Activated naive CD4-positive, alpha-beta T cell treated with Interleukin-2 at 50 U/mL for 16 hours (primary cell): ENCODE data around the gene SFT2D1.
"Not testable (repeated sequence)": the region's sequence is repeated elsewhere in the genome, so short reads cannot be mapped to it uniquely, and the experiment has no call there.

Experiments used
- DNase-seq: peaks from one replicate; pipeline ENCODE4 v3.0.0-alpha.2; 2020

The SFT2D1 gene

GRCh38 chr6:166361077-166361429 lies 18.7 kb upstream of the SFT2D1 start:
- no peak for DNase-seq

DNA sequence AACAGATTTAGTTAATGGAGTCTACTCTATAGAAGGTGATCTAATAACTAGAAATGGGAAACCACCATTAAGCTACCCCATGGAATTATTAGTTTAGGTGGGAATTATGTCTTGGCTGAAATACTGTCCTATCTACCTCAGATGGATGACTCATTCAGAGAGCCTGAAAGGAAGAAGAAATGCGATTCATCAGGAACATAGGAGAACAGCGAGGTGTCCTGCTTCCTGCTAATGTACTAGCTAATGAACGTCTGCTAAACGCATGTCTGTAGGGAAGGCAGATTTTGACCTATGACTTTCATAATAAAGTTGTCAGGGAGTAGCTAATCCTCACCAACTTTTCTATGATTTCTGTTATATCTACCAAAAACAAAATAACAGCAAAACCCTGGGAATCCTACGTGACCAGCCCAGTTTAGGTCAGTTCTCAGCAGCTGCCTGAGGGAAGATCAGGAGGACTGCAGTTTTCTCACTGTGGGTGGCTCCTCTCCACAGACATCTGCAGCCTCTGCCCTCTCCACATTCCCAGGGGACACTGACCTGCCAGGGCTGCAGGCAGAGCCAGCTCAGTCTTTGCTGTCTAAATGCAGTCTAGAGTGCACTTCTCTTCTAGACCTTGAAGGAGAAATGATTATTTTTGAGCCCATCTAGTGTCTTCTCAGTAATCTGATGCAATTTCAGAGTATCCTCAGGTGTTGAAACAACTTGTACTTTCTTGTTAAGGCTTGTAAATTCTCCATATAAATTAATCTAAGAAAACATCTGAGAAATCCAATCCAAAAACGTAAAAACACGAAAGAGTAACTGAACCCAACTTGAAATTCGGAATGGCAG lies 18.1 kb upstream of the SFT2D1 start:
- DNase-seq = no peak

DNA sequence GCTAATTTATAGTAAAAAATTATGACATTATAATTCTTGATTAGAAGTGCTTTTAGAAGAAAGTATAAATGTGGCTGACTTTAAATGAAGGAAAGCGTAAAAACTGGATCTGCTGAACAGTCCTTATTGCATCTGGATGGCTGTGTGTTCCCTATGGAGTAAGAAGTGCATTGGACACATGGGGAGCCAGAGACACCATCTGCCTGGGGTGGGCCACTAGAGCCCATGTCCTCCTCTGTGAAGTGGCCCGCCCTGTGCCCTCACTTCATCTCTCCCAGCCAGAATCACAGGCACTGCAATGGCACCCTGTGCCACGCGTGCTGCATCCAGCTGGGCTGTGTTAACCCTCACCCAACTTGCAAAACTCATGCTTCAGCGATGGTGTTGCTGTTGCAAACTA lies 13.2 kb upstream of the SFT2D1 start:
- no peak for DNase-seq

GRCh38 chr6:166354965-166355364 lies 12.6 kb upstream of the SFT2D1 start:
- DNase-seq = no peak

GRCh38 chr6:166354143-166354542 lies 11.8 kb upstream of the SFT2D1 start:
- DNase-seq = no peak

DNA sequence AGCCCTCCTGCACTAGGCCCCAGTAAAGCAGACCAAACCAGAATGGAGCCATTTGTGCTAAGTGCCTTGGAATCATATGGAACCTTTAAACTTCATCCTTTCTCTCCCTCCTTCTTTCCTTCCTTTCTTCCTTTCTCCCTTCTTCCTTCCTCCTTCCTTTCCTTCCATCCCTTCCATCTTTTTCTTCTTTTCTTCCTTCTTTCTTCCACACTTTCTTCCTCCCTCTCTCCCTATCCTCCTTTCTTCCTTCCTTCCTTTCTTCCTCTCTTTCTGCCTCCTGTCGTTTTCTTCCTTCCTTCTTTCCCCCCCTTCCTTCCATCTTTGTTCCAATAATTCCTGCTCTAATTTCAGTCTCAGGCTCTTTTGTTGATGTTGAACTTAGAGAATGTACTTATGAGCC lies 11.2 kb upstream of the SFT2D1 start:
- no peak for DNase-seq

GRCh38 chr6:166352923-166353322 lies 10.6 kb upstream of the SFT2D1 start:
- DNase-seq = no peak

GRCh38 chr6:166351715-166352285 lies 9.5 kb upstream of the SFT2D1 start:
- no peak for DNase-seq

DNA sequence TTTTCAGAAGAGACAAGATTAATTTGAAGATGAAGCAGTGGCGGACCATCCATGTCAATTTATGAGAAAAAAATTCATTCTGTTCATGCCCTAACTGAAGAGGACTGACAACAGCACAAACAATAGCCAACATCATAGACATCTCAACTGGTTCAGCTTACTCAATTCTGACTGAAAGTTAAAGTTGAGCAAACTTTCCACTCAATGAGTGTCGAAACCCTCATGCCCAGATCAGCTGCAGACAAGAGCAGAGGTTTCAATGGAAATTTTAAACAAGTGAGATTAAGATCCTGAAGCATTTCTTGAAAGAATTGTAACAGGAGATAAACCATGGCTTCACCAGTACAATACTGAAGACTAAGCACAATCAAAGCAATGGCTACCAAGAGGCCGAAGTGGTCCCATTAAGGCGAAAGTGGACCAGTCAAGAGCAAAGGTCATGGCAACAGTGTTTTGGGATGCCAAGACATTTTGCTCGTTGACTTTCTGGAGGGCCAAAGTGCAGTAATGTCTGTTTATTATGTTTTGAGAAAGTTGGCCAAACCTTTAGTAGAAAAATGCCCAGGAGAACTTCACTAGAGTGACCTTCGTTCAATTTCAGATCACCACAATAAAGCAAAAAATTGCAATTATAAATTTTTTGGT lies 6.1 kb upstream of the SFT2D1 start:
- DNase-seq = no peak

GRCh38 chr6:166346965-166347364 lies 4.6 kb upstream of the SFT2D1 start:
- DNase-seq = no peak

DNA sequence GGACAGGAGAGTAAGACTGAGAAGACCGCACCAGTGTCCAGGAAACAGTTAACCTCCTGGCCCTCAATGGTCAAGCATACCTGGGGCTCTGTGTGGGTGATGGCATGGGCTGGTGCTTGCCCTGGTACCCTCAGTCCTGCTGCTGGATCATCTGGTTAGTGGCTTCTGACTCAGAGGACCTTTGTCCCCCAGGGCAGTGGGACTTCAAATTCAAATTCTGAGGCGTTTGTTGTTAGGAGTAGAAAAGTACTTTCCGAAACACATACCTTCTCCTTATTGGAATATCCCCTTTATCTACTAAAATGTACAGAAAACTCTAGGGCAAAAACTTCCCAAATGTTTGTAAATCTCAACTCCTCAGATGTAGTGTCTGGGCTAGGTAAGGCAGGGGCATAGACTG lies 4.1 kb upstream of the SFT2D1 start:
- no peak for DNase-seq

DNA sequence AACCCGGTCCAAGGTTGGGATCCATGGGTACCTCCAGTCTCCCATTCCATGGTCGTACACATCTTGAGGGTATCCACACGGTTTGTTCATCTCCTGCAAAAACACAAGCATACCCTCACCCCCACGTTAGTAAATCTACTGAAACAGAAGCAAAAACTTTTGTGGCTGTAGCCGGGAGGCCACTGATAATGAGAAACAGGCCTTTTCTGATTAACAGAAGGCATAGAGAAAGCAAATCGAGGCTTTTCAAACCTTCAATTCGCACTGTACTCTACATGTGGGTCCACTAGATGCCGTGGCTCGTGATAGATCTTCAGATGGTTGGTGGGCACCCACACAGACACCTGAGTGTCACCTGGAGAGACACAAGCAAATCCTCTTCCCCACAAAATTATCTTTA lies 3.3 kb upstream of the SFT2D1 start:
- not testable (repeated sequence) for DNase-seq

DNA sequence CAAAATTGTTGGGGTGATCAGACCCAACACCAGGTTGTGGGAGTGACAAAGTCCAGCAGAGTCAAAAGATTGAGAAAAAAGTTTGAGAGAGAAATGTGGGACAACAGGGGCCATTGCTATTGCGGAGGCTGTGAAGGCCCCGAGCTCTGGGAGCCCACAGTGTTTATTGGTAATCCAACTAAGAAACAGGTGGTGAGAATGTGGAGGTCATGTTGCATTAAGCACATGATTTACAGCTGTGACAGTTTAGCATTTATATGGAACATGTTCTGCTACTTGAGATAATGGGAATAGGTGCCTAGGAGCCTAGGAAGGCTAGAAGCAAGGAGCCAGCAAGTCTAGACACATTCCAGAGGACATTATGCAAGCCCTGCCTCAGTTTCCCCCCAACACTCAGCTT lies 2.6 kb upstream of the SFT2D1 start:
- DNase-seq = not testable (repeated sequence)

- no peak for DNase-seq
These were observed 1.9 kb upstream of the SFT2D1 start for GRCh38 chr6:166344240-166344639.

DNA sequence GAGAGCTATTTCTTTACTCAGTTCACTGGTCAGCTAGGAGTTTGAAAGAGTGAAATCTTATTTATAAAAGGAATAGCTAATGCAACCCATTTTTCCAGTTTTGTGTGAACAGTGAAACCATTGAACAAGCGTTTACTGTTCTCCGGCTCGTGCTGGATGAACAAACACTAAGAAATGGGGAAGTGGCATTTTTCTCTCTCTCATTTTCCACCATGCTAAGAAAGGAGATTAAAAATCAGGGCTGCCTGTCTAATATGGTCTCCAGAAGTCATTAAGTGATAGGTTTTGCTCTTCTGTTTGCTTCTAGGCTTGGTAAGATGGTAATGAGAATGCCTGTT lies 774 bp upstream of the SFT2D1 start:
- DNase-seq = no peak

DNA sequence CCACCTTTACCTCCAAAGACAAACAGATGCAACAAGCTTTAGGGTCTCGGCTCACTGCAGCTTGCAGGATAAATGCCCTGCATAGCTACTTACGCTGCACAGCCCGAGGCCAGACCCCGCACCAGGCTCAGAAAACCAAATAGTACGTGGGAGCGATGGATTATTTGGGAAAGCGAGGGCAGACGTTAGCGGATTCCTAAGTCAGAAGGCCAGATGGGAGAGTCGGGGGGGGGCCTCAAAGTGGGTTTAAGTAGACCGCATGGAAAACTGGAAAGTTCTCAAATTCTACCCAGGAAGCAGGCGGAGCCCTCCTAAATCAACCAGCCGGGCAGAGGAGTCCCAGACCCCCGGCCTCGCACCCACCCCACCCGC lies 382 bp downstream of the SFT2D1 start:
- DNase-seq = peak; percentile 8

GRCh38 chr6:166341464-166341863 lies 881 bp downstream of the SFT2D1 start:
- no peak for DNase-seq

DNA sequence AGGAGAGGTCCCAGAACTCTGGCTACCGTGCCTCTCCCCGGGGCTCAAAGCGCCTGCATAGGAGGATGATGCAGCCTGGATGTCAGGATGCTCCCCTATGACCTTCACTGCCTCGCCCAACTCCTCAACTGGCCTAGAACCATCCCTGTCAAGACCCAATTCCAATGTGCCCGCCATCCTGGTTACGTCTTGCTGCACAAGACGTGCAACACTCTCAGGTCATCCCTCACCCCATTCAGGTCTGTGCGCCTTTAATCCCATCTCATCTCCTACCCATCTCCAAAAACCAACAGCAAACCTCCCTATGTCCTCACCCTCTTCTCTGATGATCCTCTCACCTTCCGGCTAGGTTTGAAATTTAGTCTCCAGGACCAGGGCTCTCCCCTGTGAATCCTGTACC lies 3.5 kb downstream of the SFT2D1 start:
- no peak for DNase-seq

DNA sequence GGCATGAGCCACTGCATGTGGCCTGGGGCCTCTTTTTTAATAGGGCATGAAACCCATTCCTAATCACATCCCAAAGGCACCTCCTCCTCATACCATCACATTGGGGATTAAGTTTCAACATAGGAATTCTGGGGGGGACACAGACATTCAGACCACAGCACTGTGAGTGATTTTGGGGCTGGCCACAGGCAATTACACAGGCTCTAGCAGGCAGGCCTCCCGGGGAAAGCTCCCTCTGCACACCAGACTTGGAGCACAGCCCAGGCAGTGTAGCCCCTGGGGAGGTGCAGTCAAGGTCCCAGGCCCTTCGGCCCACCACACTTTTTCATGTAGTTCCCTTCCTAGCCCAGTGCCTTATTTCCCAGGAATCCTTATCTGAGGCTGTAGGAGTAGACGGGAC lies 5.5 kb downstream of the SFT2D1 start:
- DNase-seq = no peak

GRCh38 chr6:166335378-166336302 lies 6.7 kb downstream of the SFT2D1 start:
- DNase-seq = no peak

- no peak for DNase-seq
These were observed 7.5 kb downstream of the SFT2D1 start for GRCh38 chr6:166334878-166335277.

- DNase-seq = no peak
These were observed 9.0 kb downstream of the SFT2D1 start for GRCh38 chr6:166333172-166333995.
